Measurements from ENCODE around the gene ADCY9. TPM values are rescaled to one million over a fixed set of nuclear protein-coding genes. Genes with fewer than 3 reads are reported as not detected.

ADCY9 gene
- 43.2 TPM for total RNA-seq
- long read RNA-seq, full-length matches to known transcripts, result 7 of 70 reads
- long read RNA-seq, partial matches to known transcripts, result 16 of 70 reads
- long read RNA-seq, other reads (novel, unspliced or antisense), result 47 of 70 reads

- Histone ChIP-seq H3K4me3 (peak within 1 kb of the TSS; percentile 79), H3K4me1 (peaks cover 44% of the 10 kb centered on the region), H3K27me3 (ENCODE audit: low read depth) (no peaks in the 10 kb centered on the region), H3K36me3 (no peaks in the 10 kb centered on the region), H3K27ac (peak within 1 kb of the TSS; percentile 87), H3K9me3 (no peaks in the 10 kb centered on the region)
- DNase-seq, result peak; percentile 86
- peak; percentile 86 to 92 for ATAC-seq
- intact Hi-C loops (cut with DNase I), result no loop called here
- no peak for TF ChIP-seq CTCF (IDR thresholded peaks at IDR 0.05)
These were observed at the start of gene ADCY9 for GRCh38 chr16:4116325-4117249. ADCY9 (minus strand) TSS chr16:4116442; CDS start chr16:4115442, 1,000 bp downstream.

DNA sequence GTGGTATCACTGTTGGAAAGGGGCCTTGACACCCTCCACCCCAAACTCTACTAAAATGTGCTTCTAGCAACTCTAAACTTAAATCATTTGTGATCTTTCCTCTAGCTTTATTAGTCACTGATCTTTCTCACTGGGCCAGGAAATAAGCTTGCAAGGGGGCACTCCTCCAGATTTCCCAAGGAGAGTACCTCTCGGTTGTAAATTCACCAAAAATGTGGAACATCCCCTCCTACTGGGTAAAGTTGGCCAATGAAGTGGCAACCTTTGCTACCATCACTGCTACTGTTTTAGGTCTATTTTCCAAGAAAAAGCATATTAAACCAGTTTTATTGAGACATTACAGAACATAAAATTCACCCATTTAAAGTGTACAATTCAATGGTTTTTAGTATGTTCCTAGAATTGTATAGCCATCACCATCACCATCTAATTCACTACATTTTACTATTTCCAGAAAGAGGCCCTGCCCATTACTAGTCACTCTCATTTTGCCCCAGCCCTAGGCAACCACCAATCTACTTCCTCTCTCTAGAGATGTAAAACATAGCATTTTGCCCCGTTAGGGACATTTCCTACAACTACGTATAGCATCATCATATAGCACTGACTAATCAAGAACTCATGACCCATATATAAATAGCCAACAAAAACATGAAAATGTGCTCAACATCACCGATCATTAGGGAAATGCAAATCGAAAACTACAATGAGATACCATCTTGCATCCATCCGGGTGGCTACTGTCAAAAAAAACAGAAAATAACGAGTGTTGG, 44.6 kb upstream of the ADCY9 start:
- Histone ChIP-seq H3K9me3 (no peaks in the 10 kb centered on the region), H3K36me3 (no peaks in the 10 kb centered on the region), H3K27me3 (ENCODE audit: low read depth) (no peaks in the 10 kb centered on the region), H3K4me1 (no peaks in the 10 kb centered on the region), H3K4me3 (no peak overlapping the region), H3K27ac (no peak overlapping the region)
- ATAC-seq (no peak), DNase-seq (no peak)
- intact Hi-C loops (cut with DNase I), result no loop called here
- TF ChIP-seq CTCF (IDR thresholded peaks at IDR 0.05), result no peak

GRCh38 chr16:4159726-4160125, 43.5 kb upstream of the ADCY9 start:
- Histone ChIP-seq H3K4me3 (no peak overlapping the region), H3K36me3 (no peaks in the 10 kb centered on the region), H3K9me3 (no peaks in the 10 kb centered on the region), H3K4me1 (no peaks in the 10 kb centered on the region), H3K27me3 (ENCODE audit: low read depth) (no peaks in the 10 kb centered on the region), H3K27ac (no peak overlapping the region)
- DNase-seq (no peak), ATAC-seq (no peak)
- intact Hi-C loops (cut with DNase I), result no loop called here
- TF ChIP-seq CTCF (IDR thresholded peaks at IDR 0.05), result no peak

DNA sequence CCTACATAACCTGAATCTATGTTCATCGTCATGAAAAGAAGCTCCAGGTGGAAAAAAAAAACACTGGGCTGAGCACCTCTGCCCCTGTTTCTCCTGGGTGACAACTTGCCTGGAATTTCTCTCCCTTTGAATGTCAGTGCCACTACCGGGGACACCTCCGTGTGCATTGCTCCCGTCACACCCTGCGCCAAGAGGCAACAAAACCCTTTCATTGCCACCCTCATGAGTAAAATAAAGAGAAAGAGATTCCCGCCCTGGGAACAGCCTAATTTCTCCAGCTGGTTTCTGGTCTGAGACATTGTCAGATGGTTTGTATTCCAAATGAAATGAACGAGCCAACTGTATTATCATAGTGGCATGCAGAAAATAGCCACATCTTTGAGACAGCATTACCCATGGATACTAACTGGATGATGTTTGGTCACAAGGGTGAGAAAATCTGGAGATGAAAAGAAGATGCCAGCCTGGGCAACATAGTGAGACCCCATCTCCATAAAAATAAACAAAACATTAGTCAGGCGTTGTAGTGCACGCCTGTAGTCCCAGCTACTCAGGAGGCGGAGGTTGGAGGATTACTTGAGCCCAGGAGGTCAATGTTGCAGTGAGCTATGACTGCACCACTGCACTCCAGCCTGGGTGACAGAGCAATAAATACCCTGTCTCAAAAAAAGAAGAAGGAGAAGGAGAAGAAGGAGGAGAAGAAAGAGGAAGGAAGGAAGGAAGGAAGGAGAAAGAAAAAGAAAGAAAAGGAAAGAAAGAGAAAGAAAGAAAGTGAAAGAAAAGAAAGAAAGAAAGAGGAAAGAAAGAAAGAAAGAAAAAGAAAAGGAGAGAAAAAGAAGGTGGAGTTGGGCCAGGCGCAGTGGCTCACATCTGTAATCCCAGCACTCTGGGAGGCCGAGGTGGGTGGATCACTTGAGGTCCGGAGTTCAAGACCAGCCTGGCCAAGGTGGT, 42.2 kb upstream of the ADCY9 start:
- Histone ChIP-seq H3K36me3 (no peaks in the 10 kb centered on the region), H3K4me1 (no peaks in the 10 kb centered on the region), H3K4me3 (no peak overlapping the region), H3K9me3 (no peaks in the 10 kb centered on the region), H3K27me3 (ENCODE audit: low read depth) (no peaks in the 10 kb centered on the region), H3K27ac (no peak overlapping the region)
- intact Hi-C loops (cut with DNase I), result no loop called here
- no peak for TF ChIP-seq CTCF (IDR thresholded peaks at IDR 0.05)
- DNase-seq, result no peak
- ATAC-seq, result no peak
